ENCODE measurements around the gene MAML3.
A peak's percentile ranks its signal among the peaks of the same experiment; 100 is the strongest.

Gene MAML3

DNA sequence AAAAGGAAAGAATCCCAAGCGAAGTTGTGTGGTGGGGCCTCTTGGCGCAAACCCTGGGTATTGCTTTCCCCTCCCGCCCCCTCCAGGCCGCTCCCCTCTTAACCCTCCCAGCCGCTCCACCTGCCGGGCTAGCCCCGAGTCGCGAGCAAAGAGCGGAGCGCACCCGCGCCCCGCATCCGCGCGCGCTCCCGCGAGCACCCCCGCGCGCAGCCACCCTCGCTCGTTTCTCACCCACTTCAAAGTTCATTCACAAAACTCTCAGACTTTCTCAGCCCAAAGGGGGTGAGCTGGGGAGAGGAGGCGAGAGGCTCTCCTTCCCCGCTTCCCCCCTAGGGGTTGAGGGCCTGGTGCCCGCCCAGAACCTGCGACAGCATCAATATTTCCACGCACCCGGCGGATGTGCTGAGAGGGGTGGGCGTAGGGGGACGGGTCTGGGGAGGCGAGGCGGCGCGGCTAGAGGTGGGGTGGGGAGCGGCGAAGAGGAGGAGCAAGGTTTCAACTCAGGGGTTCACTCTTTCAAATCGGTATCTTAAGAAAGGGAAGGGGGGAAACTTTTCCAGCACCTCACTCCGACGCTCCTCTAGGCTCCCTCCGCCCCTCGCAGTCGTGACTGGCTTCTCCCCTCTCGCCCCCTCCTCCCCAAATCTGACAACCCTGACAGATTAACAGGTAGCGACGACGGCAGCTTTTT lies 1.8 kb downstream of the MAML3 start:
- TF ChIP-seq, protein P1, sequence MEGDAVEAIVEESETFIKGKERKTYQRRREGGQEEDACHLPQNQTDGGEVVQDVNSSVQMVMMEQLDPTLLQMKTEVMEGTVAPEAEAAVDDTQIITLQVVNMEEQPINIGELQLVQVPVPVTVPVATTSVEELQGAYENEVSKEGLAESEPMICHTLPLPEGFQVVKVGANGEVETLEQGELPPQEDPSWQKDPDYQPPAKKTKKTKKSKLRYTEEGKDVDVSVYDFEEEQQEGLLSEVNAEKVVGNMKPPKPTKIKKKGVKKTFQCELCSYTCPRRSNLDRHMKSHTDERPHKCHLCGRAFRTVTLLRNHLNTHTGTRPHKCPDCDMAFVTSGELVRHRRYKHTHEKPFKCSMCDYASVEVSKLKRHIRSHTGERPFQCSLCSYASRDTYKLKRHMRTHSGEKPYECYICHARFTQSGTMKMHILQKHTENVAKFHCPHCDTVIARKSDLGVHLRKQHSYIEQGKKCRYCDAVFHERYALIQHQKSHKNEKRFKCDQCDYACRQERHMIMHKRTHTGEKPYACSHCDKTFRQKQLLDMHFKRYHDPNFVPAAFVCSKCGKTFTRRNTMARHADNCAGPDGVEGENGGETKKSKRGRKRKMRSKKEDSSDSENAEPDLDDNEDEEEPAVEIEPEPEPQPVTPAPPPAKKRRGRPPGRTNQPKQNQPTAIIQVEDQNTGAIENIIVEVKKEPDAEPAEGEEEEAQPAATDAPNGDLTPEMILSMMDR (IDR thresholded peaks at IDR 0.05; ENCODE audit: low read length, missing control alignments) = peak; percentile 9
- peak overlapping the region; percentile 79 for H3K4me3 ChIP-seq (replicated peaks; ENCODE audit: low read depth, low read length)
- DNase-seq (ENCODE audit: low read depth) = no peak

DNA sequence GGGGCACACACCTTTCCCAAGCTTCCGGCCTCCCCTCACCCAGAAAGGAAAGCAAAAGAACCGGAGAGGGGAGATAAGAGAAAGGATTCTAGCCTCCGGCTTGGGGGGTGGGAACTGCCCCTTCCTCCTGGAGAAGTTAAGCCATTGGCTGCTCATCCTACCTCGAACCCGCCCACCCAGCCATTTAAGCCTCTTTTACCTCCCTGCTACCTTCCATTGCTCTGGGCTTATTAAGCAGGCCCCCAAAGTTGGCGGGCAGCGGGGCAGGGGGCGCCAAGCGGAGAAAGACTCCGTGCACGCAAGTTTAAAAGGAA lies 2.3 kb downstream of the MAML3 start:
- peak; percentile 91 for DNase-seq (ENCODE audit: low read depth)
- TF ChIP-seq, protein P1 (IDR thresholded peaks at IDR 0.05; ENCODE audit: low read length, missing control alignments) = no peak
- H3K4me3 ChIP-seq (replicated peaks; ENCODE audit: low read depth, low read length) = peak overlapping the region; percentile 79

DNA sequence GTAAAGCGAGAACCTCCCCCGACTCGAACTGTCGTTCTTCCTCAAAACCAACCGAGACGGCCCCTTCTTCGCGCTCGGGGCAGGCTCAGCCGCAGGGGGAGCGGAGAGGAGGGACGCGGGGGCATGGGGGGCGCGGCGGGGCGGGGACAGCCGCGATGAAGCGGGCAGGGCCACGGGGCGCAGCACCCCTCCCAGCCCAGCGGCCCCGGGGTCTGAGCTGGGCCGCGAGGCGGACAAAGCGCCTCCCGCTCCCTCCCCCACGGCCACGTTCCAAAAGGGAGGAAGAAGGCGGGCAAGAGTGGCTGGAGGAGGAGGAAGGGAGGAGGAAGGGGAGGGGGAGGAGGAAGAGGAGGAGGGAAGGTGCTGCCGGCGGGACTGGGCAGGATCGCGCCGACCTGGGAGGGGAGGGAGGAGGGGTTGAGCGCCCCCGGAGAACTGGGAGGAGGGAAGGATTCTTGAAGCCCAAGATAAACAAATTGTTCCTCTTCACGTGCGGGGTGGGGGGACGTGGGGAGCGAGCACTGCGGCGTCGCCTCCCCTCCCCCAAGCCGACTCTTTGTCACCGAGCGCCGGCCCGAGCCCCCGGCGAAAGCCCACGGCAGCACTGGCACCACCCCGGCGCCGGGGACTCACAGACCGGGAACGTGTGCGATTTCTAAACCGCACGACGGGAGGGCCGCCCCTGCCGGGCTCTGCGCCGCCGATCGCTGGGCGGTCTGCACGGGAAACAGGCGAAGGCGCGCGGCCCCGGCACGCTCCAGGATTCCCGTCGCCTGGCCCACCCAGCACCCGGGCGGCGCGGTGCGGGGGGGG lies 2.9 kb downstream of the MAML3 start:
- peak; percentile 98 for DNase-seq (ENCODE audit: low read depth)
- H3K4me3 ChIP-seq (replicated peaks; ENCODE audit: low read depth, low read length) = peak overlapping the region; percentile 79
- TF ChIP-seq, protein P1 (IDR thresholded peaks at IDR 0.05; ENCODE audit: low read length, missing control alignments) = no peak

DNA sequence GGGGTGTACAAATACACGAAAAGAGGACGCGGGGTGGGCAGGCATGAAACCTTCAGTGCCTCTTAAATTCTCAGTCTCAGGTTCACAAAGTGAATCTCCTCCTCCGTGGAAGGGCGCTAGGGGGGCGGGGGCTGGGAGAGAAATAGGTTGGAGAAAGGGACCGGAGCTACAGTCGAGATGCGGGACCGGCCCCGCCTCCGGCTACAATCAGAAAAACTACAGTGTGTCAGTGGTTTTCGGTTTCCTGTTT lies 3.4 kb downstream of the MAML3 start:
- TF ChIP-seq, protein P1 (IDR thresholded peaks at IDR 0.05; ENCODE audit: low read length, missing control alignments) = no peak
- H3K4me3 ChIP-seq (replicated peaks; ENCODE audit: low read depth, low read length) = peak overlapping the region; percentile 79
- no peak for DNase-seq (ENCODE audit: low read depth)

DNA sequence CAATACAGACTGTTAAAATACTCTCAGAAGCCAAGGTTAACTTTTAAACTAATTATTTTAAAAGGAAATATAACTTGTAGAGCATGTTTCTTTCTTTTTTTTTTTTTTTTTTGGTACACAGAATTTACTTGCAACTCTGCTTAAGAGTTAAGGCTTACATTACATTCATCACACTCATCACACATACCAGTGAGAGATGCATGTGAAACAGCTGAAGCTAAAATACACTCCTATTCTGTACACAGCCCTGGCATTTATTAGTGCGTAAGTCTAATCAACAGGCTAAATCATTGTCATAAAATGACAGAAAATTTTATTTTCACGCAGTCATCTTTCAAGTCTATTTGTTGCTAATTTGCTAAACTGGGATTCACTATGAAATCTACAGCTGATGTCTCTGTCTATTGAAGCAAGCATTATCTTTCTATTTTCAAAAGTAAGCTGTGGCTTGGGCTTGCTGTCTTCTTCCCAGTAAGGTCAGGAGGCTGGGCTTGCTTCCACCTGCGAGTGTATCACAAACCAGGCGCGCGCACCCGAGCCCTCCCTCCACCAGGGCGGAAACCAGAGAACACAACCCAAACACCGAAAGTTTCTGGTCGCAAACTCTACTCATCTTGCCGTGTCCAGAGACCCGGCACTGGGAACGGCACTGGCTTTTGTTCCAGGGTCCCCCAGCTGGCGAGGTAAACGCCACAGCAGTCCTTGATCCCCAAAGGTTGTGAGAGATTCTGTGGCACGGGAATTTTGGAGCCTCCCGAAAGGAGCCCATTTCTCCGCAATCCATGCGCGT lies 3.9 kb downstream of the MAML3 start:
- DNase-seq (ENCODE audit: low read depth) = peak; percentile 42
- H3K4me3 ChIP-seq (replicated peaks; ENCODE audit: low read depth, low read length) = peak overlapping the region; percentile 79
- TF ChIP-seq, protein P1 (IDR thresholded peaks at IDR 0.05; ENCODE audit: low read length, missing control alignments) = no peak

DNA sequence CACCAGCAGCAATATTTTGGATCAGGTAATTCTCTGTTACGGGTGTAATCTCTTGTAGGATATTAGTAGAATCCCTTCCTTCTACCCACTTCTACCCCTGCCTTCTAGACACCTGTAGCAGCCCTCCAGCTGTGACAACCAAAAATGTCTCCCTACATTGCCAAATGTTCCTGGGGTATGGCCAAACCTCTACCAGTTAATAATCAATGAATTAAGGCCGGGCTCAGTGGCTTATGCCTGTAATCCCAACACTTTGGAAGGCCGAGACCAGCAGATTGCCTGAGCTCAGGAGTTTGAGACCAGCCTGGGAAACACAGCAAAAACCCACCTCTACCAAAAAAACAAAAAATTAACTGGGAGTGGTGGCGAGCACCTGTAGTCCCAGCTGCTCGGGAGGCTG lies 9.9 kb downstream of the MAML3 start:
- no peak overlapping the region for H3K4me3 ChIP-seq (replicated peaks; ENCODE audit: low read depth, low read length)
- TF ChIP-seq, protein P1 (IDR thresholded peaks at IDR 0.05; ENCODE audit: low read length, missing control alignments) = no peak
- DNase-seq (ENCODE audit: low read depth) = no peak
